Measurements from ENCODE around the gene GORASP1. TPM values are rescaled to one million over a fixed set of nuclear protein-coding genes. Genes with fewer than 3 reads are reported as not detected.

Gene GORASP1
- total RNA-seq, 1 experiment from 2014 or later, result 58.6 TPM

DNA sequence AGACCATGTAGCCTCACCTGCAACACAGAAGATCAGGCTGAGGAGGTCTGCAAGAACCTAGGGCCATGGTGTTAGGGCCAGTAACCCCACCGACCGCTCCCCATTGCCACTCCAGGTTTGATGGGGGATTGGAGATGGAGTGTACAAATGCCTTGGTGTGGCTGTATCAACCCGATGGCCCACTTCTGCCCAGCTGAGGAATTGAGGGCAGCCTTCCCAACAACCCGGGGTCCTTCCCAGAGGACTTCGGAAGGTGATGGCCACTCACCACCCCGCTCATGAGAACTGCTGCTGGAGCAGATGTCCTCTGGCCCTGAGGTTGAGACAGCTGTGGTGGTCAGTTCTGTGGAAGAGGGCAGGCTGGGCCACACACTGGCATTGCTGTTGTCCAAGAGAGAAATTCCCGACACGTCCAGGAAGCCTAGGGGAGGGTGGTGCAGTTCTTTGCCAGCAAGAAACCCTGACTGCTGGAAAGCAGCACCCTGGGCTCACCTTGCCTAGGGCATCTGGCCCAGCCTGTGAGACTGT is 8.9 kb downstream of the GORASP1 start:
- H3K27ac Mint-ChIP-seq (ENCODE audit: unreplicated experiment), result no peak overlapping the region
- TF ChIP-seq, protein P1, sequence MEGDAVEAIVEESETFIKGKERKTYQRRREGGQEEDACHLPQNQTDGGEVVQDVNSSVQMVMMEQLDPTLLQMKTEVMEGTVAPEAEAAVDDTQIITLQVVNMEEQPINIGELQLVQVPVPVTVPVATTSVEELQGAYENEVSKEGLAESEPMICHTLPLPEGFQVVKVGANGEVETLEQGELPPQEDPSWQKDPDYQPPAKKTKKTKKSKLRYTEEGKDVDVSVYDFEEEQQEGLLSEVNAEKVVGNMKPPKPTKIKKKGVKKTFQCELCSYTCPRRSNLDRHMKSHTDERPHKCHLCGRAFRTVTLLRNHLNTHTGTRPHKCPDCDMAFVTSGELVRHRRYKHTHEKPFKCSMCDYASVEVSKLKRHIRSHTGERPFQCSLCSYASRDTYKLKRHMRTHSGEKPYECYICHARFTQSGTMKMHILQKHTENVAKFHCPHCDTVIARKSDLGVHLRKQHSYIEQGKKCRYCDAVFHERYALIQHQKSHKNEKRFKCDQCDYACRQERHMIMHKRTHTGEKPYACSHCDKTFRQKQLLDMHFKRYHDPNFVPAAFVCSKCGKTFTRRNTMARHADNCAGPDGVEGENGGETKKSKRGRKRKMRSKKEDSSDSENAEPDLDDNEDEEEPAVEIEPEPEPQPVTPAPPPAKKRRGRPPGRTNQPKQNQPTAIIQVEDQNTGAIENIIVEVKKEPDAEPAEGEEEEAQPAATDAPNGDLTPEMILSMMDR (IDR thresholded peaks at IDR 0.05; ENCODE audit: unreplicated experiment), result no peak
- DNase-seq, result no peak
- peaks cover 31% of the 10 kb centered on the region for H3K36me3 Mint-ChIP-seq (ENCODE audit: insufficient read depth, unreplicated experiment)
- H3K4me3 Mint-ChIP-seq (ENCODE audit: low read depth, unreplicated experiment), result no peak overlapping the region
- H3K27me3 Mint-ChIP-seq (ENCODE audit: unreplicated experiment), result no peaks in the 10 kb centered on the region
- no peaks in the 10 kb centered on the region for H3K9me3 Mint-ChIP-seq (ENCODE audit: low read depth, unreplicated experiment)
- intact Hi-C loops (cut with micrococcal nuclease; ENCODE audit: unreplicated experiment), result no loop called here
- BruUV-seq (replicated peaks), result no TSS peak
- peaks cover 31% of the 10 kb centered on the region for H3K4me1 Mint-ChIP-seq (ENCODE audit: low read depth, unreplicated experiment)
- CTCF ChIA-PET, result no interaction called here

DNA sequence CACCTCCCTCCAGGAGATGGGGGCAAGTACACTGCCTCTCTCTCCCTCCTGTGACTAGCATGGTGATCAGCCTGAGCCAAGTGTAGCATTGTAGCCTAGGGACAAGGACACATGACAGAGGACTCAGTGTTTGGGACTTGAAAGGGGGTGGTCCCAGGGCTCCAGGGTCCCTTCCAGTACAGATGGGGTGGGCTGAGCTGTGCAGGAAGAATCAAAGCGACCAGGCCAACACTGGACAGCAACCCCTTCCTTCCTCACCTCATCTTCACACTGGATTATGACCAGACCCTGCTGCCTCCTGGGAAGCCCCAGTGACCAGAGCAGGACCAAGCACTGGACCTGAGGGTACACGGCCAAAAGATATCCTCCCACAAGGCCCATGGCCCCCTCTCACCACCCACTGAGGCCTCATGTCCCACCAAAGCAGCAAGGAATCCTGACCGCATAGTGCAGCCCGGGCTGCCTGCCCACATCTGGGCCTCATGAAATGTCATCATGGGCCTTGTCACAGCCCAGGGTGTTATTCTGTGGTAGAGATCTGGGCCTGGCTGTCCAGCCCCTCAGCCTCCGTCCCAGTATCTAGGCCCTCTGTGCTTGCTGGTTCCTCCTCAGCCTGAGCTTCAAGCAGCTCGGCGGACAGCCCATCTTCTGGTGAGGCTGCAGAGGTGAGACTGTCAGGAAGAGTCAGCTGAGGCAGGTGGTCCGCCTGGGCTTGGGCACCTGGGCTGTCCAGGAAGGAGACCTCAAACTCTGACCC is 9.5 kb downstream of the GORASP1 start:
- no peak for DNase-seq
- H3K36me3 Mint-ChIP-seq (ENCODE audit: insufficient read depth, unreplicated experiment), result peaks cover 31% of the 10 kb centered on the region
- no peak overlapping the region for H3K27ac Mint-ChIP-seq (ENCODE audit: unreplicated experiment)
- peaks cover 26% of the 10 kb centered on the region for H3K4me1 Mint-ChIP-seq (ENCODE audit: low read depth, unreplicated experiment)
- intact Hi-C loops (cut with micrococcal nuclease; ENCODE audit: unreplicated experiment), result no loop called here
- no TSS peak for BruUV-seq (replicated peaks)
- H3K27me3 Mint-ChIP-seq (ENCODE audit: unreplicated experiment), result no peaks in the 10 kb centered on the region
- CTCF ChIA-PET, result interaction anchor here (1.0 to 1.7 kb wide), 2 partner anchors 10 to 190 kb away, joined by 3 to 11 read pairs; partner anchors contain the start of genes GORASP1 and TTC21A
- TF ChIP-seq, protein P1 (IDR thresholded peaks at IDR 0.05; ENCODE audit: unreplicated experiment), result no peak
- H3K4me3 Mint-ChIP-seq (ENCODE audit: low read depth, unreplicated experiment), result no peak overlapping the region
- no peaks in the 10 kb centered on the region for H3K9me3 Mint-ChIP-seq (ENCODE audit: low read depth, unreplicated experiment)

DNA sequence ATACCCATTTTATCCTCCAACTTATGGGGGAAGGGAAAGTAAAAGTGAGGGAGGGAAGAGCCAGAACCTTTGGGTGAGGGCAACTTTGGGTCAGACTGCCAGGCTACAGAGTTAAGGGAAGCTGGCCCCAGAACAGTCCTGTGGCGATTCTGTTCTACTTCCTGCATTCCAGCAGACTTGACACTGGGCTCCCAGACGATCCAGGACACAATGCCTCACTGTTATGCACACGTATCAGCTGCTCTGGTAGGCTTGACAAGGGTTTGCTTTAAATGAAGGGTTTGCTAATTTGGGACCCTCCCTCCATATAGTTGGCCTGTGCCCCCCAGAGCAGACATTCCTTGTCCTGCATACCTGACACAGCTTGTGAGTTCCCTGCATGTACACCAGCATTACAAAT is 10.7 kb downstream of the GORASP1 start:
- H3K4me1 Mint-ChIP-seq (ENCODE audit: low read depth, unreplicated experiment), result peaks cover 17% of the 10 kb centered on the region
- H3K9me3 Mint-ChIP-seq (ENCODE audit: low read depth, unreplicated experiment), result no peaks in the 10 kb centered on the region
- H3K36me3 Mint-ChIP-seq (ENCODE audit: insufficient read depth, unreplicated experiment), result peaks cover 27% of the 10 kb centered on the region
- DNase-seq, result peak; percentile 59
- TF ChIP-seq, protein P1 (IDR thresholded peaks at IDR 0.05; ENCODE audit: unreplicated experiment), result no peak
- H3K4me3 Mint-ChIP-seq (ENCODE audit: low read depth, unreplicated experiment), result no peak overlapping the region
- CTCF ChIA-PET, result interaction anchor here (0.7 to 1.7 kb wide), 5 partner anchors 11 to 195 kb away, joined by 3 to 11 read pairs (median 3); partner anchors contain the start of genes GORASP1 and TTC21A
- intact Hi-C loops (cut with micrococcal nuclease; ENCODE audit: unreplicated experiment), result no loop called here
- no peaks in the 10 kb centered on the region for H3K27me3 Mint-ChIP-seq (ENCODE audit: unreplicated experiment)
- H3K27ac Mint-ChIP-seq (ENCODE audit: unreplicated experiment), result no peak overlapping the region
- BruUV-seq (replicated peaks), result TSS peak; percentile 18

DNA sequence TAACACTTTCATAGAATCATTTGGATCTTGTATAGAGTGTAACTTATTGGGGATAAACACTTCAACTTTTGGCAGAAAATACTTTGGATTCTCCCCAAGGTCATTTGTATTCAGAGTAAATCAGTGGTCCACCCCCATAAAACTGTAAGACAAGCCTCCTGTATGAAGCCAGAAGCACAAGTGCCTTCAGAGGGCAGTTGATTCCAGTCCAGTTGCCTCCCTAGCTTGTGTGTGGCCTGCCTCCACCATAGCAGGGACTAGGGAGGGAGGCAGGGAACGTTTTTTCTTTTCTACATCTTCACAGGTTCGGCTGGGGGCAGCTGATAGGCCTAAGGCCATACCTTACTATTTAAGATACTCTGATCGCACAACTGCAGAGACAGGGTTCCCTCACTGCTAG is 11.6 kb downstream of the GORASP1 start:
- CTCF ChIA-PET, result interaction anchor here (0.5 kb wide), 1 partner anchor 20 kb away, joined by 3 read pairs; no protein-coding TSS in a partner anchor
- TF ChIP-seq, protein P1 (IDR thresholded peaks at IDR 0.05; ENCODE audit: unreplicated experiment), result no peak
- no peak overlapping the region for H3K27ac Mint-ChIP-seq (ENCODE audit: unreplicated experiment)
- H3K27me3 Mint-ChIP-seq (ENCODE audit: unreplicated experiment), result no peaks in the 10 kb centered on the region
- BruUV-seq (replicated peaks), result no TSS peak
- no peak overlapping the region for H3K4me3 Mint-ChIP-seq (ENCODE audit: low read depth, unreplicated experiment)
- intact Hi-C loops (cut with micrococcal nuclease; ENCODE audit: unreplicated experiment), result no loop called here
- peaks cover 17% of the 10 kb centered on the region for H3K4me1 Mint-ChIP-seq (ENCODE audit: low read depth, unreplicated experiment)
- no peaks in the 10 kb centered on the region for H3K9me3 Mint-ChIP-seq (ENCODE audit: low read depth, unreplicated experiment)
- no peak for DNase-seq
- peaks cover 19% of the 10 kb centered on the region for H3K36me3 Mint-ChIP-seq (ENCODE audit: insufficient read depth, unreplicated experiment)
